Measurements from ENCODE around the gene PWP2.
"Not testable (repeated sequence)": the region's sequence is repeated elsewhere in the genome, so short reads cannot be mapped to it uniquely, and the experiment has no call there.

PWP2 gene

GRCh38 chr21:44139787-44140551 lies 32.8 kb downstream of the PWP2 start:
- DNase-seq: not testable (repeated sequence)

- not testable (repeated sequence) for DNase-seq
These were observed 33.3 kb downstream of the PWP2 start for GRCh38 chr21:44140552-44140932.

DNA sequence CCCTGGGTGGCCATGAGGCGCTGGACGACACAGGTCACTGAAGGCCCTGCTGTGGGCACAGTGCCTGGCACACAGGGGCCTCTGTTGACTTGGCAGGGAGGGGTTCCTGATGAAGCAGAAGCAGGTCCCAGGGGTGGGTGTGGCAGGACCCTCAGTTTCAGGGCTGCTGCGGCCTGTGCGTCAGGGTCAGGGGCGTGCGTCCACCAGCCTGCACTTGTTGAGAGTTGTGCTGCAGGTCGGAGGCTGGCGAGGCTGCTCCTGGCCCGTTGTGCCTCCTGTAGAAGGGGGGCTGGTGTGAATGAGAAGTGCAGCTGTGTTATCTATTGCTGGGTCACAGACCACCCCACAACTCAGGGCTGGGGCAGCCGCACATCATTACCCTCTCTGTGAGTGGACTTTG lies 35.3 kb downstream of the PWP2 start:
- not testable (repeated sequence) for DNase-seq

DNA sequence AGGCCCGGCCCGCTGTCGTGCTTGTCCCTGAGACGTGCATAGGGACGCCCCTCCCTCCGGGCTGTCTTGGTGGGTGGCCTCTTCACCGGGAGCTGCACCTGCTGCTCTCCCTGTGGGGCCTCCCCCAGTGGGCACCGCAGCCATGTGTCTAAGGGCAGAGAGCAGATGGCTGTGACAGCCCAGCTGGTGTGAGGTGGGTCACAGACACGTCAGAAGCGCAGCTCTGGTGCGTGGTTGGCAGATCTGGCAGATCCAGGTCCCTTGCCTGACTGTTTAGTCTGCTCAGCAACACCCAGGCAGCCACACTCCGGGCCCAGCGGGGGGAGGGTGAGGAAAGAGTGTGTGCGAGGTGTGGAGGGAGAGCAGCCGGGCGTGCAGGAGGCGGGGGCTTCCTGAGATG lies 36.2 kb downstream of the PWP2 start:
- not testable (repeated sequence) for DNase-seq

- DNase-seq: not testable (repeated sequence)
These were observed 36.8 kb downstream of the PWP2 start for GRCh38 chr21:44143996-44144395.

- not testable (repeated sequence) for DNase-seq
These were observed 37.8 kb downstream of the PWP2 start for GRCh38 chr21:44144784-44145602.

DNA sequence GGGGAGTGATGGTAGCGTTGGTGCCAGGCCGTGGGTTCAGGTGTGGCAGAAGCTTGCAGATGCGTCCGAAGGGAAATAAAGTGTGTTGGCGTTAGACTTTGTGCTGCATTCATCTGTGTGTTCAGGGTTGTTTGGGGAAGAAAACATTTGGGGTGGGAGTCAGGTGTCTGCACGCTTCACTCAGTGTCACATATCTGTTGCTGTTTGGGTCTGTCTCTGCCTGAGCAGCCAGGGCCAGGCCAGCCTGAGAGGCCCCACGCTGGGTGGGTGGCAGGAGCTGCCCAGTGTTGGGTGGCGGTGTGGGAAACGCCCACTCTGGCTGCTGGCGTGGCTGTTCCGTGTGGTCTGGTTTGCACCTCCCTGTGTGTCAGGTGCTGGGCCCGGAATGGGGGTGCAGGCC lies 38.4 kb downstream of the PWP2 start:
- DNase-seq: not testable (repeated sequence)

GRCh38 chr21:44147108-44147507 lies 39.9 kb downstream of the PWP2 start:
- not testable (repeated sequence) for DNase-seq

GRCh38 chr21:44150255-44150654 lies 43.1 kb downstream of the PWP2 start:
- not testable (repeated sequence) for DNase-seq

GRCh38 chr21:44153214-44153888 lies 46.2 kb downstream of the PWP2 start:
- not testable (repeated sequence) for DNase-seq

DNA sequence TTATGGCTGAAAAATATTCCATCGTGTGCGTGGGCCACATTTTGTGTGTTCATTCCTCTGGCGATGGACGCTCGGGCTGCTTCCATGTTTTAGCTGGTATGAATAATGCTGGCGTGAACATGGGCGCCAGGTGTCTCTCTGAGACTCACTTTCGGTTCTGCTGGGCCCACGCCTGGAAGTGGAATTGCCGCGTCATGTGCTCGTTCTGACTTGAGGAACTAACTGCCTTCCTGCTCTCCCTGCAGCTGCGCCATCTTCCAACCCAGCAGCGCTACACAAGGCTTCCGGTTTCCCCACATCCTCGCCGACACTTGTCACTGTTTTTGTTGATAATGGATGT lies 46.7 kb downstream of the PWP2 start:
- peak; percentile 54 for DNase-seq

DNA sequence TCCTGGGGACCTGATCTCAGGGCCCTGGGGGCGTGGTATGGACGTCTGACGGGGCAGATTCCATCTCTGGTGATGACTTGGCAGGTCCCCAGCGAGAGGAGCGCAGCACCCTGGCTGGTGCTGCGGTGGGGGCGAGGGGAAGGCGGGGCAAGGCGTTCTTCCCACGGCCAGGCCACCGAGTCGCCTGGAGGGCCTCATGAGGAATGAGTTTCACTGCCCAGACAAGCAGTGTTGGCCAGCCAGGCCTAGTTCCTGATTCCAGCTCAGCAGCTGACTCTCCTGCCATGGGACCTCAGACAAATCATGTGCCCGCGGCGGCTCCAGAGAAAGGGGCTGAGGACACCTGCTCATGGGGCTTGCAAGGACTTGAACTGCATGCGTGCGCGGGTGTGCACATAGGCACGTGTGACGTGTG lies 47.6 kb downstream of the PWP2 start:
- not testable (repeated sequence) for DNase-seq

DNA sequence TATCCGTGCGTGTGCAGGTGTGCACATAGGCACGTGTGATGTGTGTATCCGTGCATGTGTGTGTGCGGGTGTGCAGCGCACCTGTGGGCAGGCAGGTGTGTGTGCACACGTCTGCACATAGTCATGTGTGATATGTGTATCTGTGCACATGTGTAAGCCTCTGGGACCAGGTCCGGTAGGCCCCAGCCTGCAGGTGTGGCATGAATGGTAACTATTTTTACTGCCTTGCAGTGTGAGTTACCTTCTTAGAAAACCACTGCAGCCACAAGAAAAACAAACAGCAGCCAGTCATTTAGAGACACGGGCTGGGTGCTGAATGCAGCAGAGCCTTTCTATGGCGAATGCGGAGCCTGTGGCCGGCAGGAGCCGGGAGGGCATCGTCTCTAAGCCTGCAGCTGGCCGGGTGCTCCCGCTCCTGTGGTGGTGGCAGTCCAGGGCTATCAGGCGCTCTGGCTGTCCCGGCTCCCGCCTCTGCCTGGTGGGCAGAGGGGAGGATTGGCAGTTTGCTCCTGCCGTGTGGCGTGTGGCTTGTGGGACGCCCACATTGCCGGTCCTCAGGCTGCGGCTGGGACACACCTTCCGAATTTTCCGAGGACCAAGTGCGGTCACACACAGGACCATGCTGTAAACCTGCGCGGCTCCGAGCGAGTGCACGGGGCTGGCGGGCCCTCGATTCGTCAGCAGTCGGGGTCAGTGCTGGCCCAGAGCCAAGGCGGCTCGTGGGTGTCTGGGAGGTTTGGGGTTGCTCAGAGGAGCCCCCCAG lies 48.2 kb downstream of the PWP2 start:
- DNase-seq: not testable (repeated sequence)

- DNase-seq: not testable (repeated sequence)
These were observed 48.8 kb downstream of the PWP2 start for GRCh38 chr21:44155994-44156380.

- DNase-seq: not testable (repeated sequence)
These were observed 50.4 kb downstream of the PWP2 start for GRCh38 chr21:44157439-44158081.

GRCh38 chr21:44158082-44158468 lies 50.9 kb downstream of the PWP2 start:
- DNase-seq: not testable (repeated sequence)

DNA sequence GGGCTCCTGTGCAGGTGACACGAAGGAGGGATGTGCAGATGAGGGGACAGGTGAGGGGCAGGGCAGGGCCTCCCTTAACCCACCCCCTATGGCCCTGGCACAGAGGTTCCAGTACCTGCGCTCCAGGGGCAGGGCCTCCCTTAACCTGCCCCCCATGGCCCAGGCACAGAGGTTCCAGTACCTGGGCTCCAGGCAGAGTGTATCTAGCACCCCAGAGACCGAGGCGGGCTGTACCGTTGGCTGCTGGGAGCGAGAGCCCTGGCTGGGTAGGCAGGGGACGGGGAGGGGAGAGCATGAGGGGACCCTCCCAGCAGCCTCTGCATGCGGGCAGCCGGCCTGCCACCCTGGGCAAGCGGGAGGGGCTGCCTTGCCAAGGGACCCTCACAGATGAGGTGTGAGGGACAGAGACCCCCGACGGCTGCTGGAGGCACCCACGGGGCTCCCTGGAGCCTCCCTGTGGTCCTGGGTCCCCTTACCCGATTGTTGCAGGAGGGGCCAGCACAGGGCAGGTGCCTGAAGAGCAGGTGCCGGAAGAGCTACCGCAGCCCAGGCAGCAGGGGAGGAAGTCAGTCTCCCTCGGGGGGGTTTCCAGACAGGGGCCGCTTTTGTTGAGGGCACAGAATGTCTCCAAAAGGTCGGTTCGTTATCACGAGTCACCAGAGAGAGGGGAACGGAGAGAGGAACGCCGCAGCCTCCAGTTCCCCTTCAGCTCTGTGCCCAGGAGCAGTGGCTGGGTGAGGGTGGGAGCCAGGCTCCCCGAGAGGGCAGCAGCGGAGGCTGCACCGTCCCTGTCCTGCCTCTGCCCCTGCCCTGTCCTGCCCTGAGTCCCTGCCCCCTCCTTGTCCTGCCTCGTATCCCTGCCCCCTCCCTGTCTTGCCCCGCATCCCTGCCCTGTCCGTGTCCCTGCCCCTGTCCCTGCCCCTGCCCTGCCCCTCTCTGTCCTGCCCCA lies 52.4 kb downstream of the PWP2 start:
- peak; percentile 1 for DNase-seq

DNA sequence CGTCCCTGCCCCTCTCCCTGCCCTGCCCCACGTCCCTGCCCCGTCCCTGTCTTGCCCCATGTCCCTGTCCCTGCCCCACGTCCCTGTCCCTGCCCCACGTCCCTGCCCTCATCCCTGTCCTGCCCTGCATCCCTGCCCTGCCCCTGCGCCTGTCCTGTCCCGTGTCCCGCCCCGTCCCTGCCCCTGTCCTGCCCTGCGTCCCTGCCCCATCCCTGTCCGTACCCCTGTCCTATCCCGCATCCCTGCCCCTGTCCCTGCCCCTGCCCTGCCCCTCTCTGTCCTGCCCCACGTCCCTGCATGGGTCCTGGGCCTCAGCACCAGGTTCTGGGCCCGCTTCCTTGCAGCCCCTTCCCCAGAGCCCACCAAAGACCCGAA lies 53.1 kb downstream of the PWP2 start:
- DNase-seq: not testable (repeated sequence)

DNA sequence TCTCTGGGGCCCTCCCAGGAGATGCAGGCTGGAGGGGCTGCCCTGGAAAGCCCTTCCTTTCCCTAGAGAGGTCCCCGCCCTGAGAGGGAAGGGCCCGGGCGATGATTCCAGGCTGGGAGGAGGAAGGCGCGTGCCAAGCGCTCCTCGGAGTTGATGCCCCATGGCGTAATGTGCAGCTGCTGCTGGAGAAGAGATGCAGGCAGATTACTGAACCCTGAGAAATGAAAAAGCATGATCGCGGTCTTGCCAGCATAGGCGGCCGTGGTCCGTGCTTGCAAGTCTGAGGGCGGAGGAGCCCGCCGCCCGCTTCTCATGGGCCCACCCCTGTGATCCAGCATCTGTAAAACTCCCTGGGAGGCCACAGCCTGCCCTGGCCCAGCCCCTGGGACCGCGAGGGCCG lies 53.6 kb downstream of the PWP2 start:
- not testable (repeated sequence) for DNase-seq

GRCh38 chr21:44163167-44163653 lies 56.0 kb downstream of the PWP2 start:
- DNase-seq: not testable (repeated sequence)

DNA sequence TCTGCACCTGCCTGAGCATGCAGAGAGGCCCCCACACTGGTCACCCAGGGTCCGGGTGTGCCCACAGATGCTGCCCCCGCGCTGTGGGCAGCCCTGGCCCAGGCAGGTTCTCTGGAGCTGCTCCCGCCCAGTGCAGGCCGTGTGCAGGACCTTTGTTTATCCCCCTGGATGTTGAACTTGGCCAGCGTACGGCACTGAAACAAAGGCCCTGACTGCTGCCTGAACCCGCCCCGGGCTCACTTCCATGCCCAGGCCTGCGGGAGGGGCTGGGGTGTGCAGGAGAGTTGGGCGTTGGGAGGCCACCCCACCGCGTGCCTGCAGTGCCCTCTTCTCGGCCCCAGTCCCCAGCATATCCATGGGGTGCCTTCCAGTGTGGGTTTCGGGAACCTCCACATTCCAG lies 58.7 kb downstream of the PWP2 start:
- not testable (repeated sequence) for DNase-seq
